ENCODE measurements around the gene EIF1AD. TPM values are rescaled to one million over a fixed set of nuclear protein-coding genes. Genes with fewer than 3 reads are reported as not detected.
A peak's percentile ranks its signal among the peaks of the same experiment; 100 is the strongest.

Gene EIF1AD
- total and polyA plus RNA-seq, 9 of the 15 experiments (the other 6 are each of a cell fraction or from before 2014, with no cell fraction given): 50.1 to 98.8 (median 58.7) TPM

- no peak within 1 kb of the TSS for H3K4me3 ChIP-seq
- CTCF ChIA-PET (ENCODE audit: low intra/inter-chr PET ratio): no interaction called here
These were observed 9.9 kb upstream of the EIF1AD start, which contains the start of gene CST6 for GRCh38 chr11:66011785-66012303. Gene CST6 (plus strand): TSS chr11:66012008. CDS start chr11:66012045, 37 bp downstream.

More at GRCh38 chr11:66011785-66012303, 9.9 kb upstream of the EIF1AD start, which contains the start of gene CST6:
- ATAC-seq (no peak), FAIRE-seq (no peak), DNase-seq (ENCODE audit: extremely low read depth in 1 of 4, low spot score in 3 of 4) (no peak)
- POLR2A ChIA-PET: interaction anchor here (0.6 to 2.2 kb wide), 2 partner anchors 10 to 233 kb away, joined by 3 to 6 read pairs; no protein-coding TSS in a partner anchor
- TF ChIP-seq RFX7 (CRISPR knock-in tag; IDR thresholded peaks at IDR 0.05) (no peak), RAD21 (CRISPR knock-in tag; conservative IDR thresholded peaks at IDR 0.05 in 1 of 2, IDR thresholded peaks at IDR 0.05 in 1 of 2) (no peak), SETDB1 (IDR thresholded peaks at IDR 0.05; ENCODE audit: low read length) (no peak), COPS2 (conservative IDR thresholded peaks at IDR 0.05) (no peak), ZNF134 (CRISPR knock-in tag; conservative IDR thresholded peaks at IDR 0.05) (no peak), HCFC1 (IDR thresholded peaks at IDR 0.05; ENCODE audit: low read depth, low read length) (no peak), ZBTB33 (CRISPR knock-in tag; IDR thresholded peaks at IDR 0.05) (peak; percentile 93), HNRNPL (IDR thresholded peaks at IDR 0.05; ENCODE audit: low read depth, low read length) (peak; percentile 59; the same call in 1 of the 2 replicates), PCBP1 (IDR thresholded peaks at IDR 0.05; ENCODE audit: low read depth, low read length, poor library complexity, severe bottlenecking) (peak; percentile 42), FOXP4 (CRISPR knock-in tag; IDR thresholded peaks at IDR 0.05; ENCODE audit: borderline replicate concordance) (no peak), ZNF436 (CRISPR knock-in tag; IDR thresholded peaks at IDR 0.05) (no peak)
- TF ChIP-seq, protein P1, sequence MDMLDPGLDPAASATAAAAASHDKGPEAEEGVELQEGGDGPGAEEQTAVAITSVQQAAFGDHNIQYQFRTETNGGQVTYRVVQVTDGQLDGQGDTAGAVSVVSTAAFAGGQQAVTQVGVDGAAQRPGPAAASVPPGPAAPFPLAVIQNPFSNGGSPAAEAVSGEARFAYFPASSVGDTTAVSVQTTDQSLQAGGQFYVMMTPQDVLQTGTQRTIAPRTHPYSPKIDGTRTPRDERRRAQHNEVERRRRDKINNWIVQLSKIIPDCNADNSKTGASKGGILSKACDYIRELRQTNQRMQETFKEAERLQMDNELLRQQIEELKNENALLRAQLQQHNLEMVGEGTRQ (CRISPR knock-in tag; IDR thresholded peaks at IDR 0.05): no peak
- TF ChIP-seq, protein P2, sequence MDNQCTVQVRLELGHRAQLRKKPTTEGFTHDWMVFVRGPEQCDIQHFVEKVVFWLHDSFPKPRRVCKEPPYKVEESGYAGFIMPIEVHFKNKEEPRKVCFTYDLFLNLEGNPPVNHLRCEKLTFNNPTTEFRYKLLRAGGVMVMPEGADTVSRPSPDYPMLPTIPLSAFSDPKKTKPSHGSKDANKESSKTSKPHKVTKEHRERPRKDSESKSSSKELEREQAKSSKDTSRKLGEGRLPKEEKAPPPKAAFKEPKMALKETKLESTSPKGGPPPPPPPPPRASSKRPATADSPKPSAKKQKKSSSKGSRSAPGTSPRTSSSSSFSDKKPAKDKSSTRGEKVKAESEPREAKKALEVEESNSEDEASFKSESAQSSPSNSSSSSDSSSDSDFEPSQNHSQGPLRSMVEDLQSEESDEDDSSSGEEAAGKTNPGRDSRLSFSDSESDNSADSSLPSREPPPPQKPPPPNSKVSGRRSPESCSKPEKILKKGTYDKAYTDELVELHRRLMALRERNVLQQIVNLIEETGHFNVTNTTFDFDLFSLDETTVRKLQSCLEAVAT (IDR thresholded peaks at IDR 0.05): no peak
- no peaks in the 10 kb centered on the region for H3K36me3 ChIP-seq (ENCODE audit: control insufficient read depth, insufficient read depth, low read length)
- H3K9ac ChIP-seq (ENCODE audit: insufficient read depth in 1 of 2, low read depth in 2 of 2, low read length in 2 of 2): peak within 1 kb of the TSS in 1 of 2 experiments; percentile 62; a peak in 1 of 4 replicates
- H3K9me1 ChIP-seq (ENCODE audit: control insufficient read depth, insufficient read depth, low read length): no peaks in the 10 kb centered on the region
- H2AFZ ChIP-seq (ENCODE audit: low read depth, low read length): peak within 1 kb of the TSS; percentile 23; the same call in 1 of the 2 replicates
- no peak within 1 kb of the TSS for H3K27ac ChIP-seq (ENCODE audit: extremely low read depth, low read depth, low read length)
- no peaks in the 10 kb centered on the region for H4K20me1 ChIP-seq (replicated peaks; ENCODE audit: control insufficient read depth, insufficient read depth, low read length)
- H3K27me3 ChIP-seq (ENCODE audit: control insufficient read depth in 2 of 2, insufficient read depth in 2 of 2, low read length in 2 of 2): no peaks in the 10 kb centered on the region
- H3K4me1 ChIP-seq (replicated peaks in 1 of 2; ENCODE audit: control insufficient read depth in 2 of 2, insufficient read depth in 2 of 2, low read length in 2 of 2): peaks cover 27 to 59% of the 10 kb centered on the region in 2 experiments
- H3K9me3 ChIP-seq (replicated peaks; ENCODE audit: control insufficient read depth, insufficient read depth, low read depth, low read length): no peaks in the 10 kb centered on the region
- BruUV-seq (replicated peaks): no TSS peak
- peak within 1 kb of the TSS; percentile 49 for H3K4me2 ChIP-seq (ENCODE audit: insufficient read depth, low read length)
- intact Hi-C loops (cut with micrococcal nuclease): no loop called here
- H3K79me2 ChIP-seq (ENCODE audit: control insufficient read depth, insufficient read depth, low read length): no peaks in the 10 kb centered on the region
- 73% methylated on average over 31 of the region's 61 CpGs for WGBS (ENCODE audit: insufficient coverage, low coverage, missing lambda C conversion rate)
- in situ Hi-C loops (cut with MboI): no loop called here

Data from K562 (cell line).